Heart left ventricle (tissue), 16 donors: Measurements from ENCODE around the gene BMPR1A. TPM values are rescaled to one million over a fixed set of nuclear protein-coding genes. Genes with fewer than 3 reads are reported as not detected.

Source experiments
- ATAC-seq, 4 donors: fragments of 200-7000 bp; cut with Tn5 transposase; one replicate each; pipeline ENCODE4 v1.9.1; 2020 to 2022; ENCODE audit warnings: moderate library complexity in 4 of 4, mild to moderate bottlenecking in 3 of 4, moderate number of reproducible peaks in 1 of 4
- DNase-seq, 5 donors: peaks; one replicate each; pipeline ENCODE4 v3.0.0-alpha.2; 2020
- H3K27ac ChIP-seq, 12 donors: fragments of 200-600 bp; sonication (generic) in 4 of 12; one replicate each; pipeline versions ENCODE4 v1.5.0 to v1.8.0; 2016 to 2022; ENCODE audit warnings: mild to moderate bottlenecking in 2 of 12
- H3K27me3 ChIP-seq, 9 donors: fragments of 200-600 bp; sonication (generic) in 2 of 9; one replicate each; pipeline versions ENCODE4 v1.5.1 to v1.8.0; 2016 to 2022; ENCODE audit warnings: mild to moderate bottlenecking in 3 of 9
- H3K36me3 ChIP-seq, 9 donors: fragments of 200-600 bp; sonication (generic) in 2 of 9; one replicate each; pipeline versions ENCODE4 v1.5.0 to v1.8.0; 2018 to 2022; ENCODE audit warnings: mild to moderate bottlenecking in 2 of 9
- H3K4me1 ChIP-seq, 12 donors: fragments of 200-600 bp; sonication (generic) in 4 of 12; one replicate each; pipeline versions ENCODE4 v1.5.0 to v1.8.0; 2016 to 2022; ENCODE audit warnings: mild to moderate bottlenecking in 3 of 12
- H3K4me3 ChIP-seq, 12 donors: fragments of 200-600 bp; sonication (generic) in 4 of 12; one replicate each; pipeline versions ENCODE4 v1.5.0 to v1.8.0; 2017 to 2022; ENCODE audit warnings: mild to moderate bottlenecking in 9 of 12, moderate library complexity in 4 of 12
- H3K9me3 ChIP-seq, 12 donors: fragments of 200-600 bp; sonication (generic) in 4 of 12; one replicate each; pipeline versions ENCODE4 v1.5.0 to v1.8.0; 2016 to 2022; ENCODE audit warnings: mild to moderate bottlenecking in 1 of 12
- CTCF ChIP-seq, 12 donors: fragments of 200-600 bp; sonication (generic) in 4 of 12; IDR thresholded peaks; one replicate each; pipeline versions ENCODE4 v1.5.0 to v1.8.0; 2018 to 2022; ENCODE audit warnings: antibody characterized with exemption in 12 of 12, mild to moderate bottlenecking in 5 of 12
- POLR2A ChIP-seq, 2 donors: fragments of 450-650 bp; IDR thresholded peaks; one replicate each; pipeline ENCODE4 v1.6.1; 2017; ENCODE audit warnings: antibody characterized with exemption in 2 of 2, mild to moderate bottlenecking in 2 of 2, moderate library complexity in 2 of 2
- WGBS, 4 donors: extraction: QIAGEN DNeasy Blood & Tissue Kit in 2 of 4; methylation state at CpG; one replicate each; pipeline versions ENCODE4 v1.1.5 to v1.1.7; 2013 to 2018; 5-methylcytosine and 5-hydroxymethylcytosine counted together
- intact Hi-C, 10 donors: fragments of 100-400 bp; cut with DNase I; formaldehyde crosslinking; loops; one replicate each; pipeline versions ENCODE4 v1.11.1 to v1.14.2; 2022
- polyA plus RNA-seq, 2 donors: library from polyadenylated mRNA; stranded (reverse); fragments of 200-250 nt; gene quantifications; one replicate each; pipeline ENCODE4 v1.2.3, GENCODE V29; 2013
- total RNA-seq, 9 donors: library from RNA; depleted of rRNA in 2 of 9; stranded (reverse); fragments of >200 nt in 2 of 9; fragmentation: NEBNext Ultra II Directional in 3 of 9; extraction: Animal tissue kit (Norgen Biotek cat#: 25700) in 3 of 9; gene quantifications; one replicate each; pipeline versions ENCODE4 v1.1.0 to v1.2.4, GENCODE V29; 2016 to 2023
- donor health status: ischemic (EF 13 %, LVEDD 7.1; RV severe dilation, severe dysfunction).
- donor health status: healthy with polysubstance abuse.
- donor health status: DM: no; HTN: yes; CAD: no.
- donor health status: DM: no; HTN: no; CAD: no.
- donor health status: ischemic (EF 25% LVEDD 6.9; RV normal size, moderate dysfunction).
- donor health status: ischemic (EF 25% LVEDD 5.7; RV mildly dilated, moderate dysfunction).
- donor health status: healthy.
- donor health status: DM: yes; HTN: yes; CAD: no.
- donor health status: ischemic (EF 35%, LVEDD 5.7; RV mildly dilated, moderate dysfunction).
- donor health status: nonischemic (EF 11% LVEDD 7.7; RV severe dilation, severe dysfunction).
- donor health status: DM: yes; HTN: yes; CAD: no.
- donor health status: PGD.
- donor health status: ischemic (EF 29% LVEDD 5.4; RV normal size, mild dysfunction).
- donor health status: nonischemic (EF 23%, LVEDD 6.1; RV moderate dilation, normal function).

The BMPR1A gene
- total and polyA plus RNA-seq, 11 donors = 6.3 to 72.0 (median 40.1) TPM

DNA sequence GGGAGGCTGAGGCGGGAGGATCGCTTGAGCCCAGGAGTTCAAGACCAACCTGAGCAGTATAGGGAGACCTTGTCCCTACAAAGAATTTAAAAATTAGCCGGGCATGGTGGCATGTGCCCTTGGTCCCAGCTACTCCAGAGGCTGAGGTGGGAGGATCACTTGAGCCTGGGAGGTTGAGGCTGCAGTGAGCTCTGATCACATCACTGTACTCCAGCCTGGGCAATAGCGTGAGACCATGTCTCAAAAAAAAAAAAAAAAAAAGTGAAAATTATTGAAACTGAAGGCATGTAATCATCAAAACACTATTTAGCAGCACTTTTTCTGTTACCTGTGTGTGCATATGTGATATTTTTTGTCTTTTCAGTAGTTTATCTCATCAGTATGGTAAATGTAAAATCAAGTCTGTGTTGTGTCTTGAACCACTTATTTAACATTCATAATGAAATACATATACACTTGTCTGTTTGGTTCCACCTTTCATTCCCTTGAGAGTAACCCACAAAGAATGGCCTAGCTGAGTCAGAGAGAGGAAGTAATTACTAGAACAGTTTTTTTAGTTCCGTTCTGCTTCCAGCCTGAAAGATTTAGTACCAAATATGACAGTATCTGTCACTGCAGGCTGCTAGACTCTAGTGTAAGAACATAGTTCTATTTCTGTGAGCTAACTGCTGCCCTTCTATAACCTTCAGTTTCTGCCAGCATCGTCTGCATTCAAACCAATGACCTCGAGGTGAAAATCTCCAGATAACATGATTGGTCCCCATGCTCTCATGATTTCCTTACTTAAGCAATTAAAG lies 132.4 kb downstream of the BMPR1A start:
- H3K36me3 ChIP-seq = peaks cover 0 to 23% (median 0%) of the 10 kb centered on the region in 9 donors

DNA sequence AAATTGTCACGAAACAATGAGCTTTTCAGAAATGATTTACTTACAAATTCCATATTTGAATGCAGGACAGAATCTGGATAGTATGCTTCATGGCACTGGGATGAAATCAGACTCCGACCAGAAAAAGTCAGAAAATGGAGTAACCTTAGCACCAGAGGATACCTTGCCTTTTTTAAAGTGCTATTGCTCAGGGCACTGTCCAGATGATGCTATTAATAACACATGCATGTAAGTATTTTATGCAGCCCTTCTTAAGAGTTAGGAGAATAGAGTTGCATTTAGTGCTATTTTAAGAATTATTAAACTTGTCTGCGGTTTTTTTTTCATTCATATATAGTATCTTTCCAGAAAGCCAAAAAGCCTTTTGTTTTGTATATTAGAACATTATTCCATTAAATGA lies 133.6 kb downstream of the BMPR1A start:
- H3K4me3 ChIP-seq = no peak overlapping the region
- ATAC-seq = peak; percentile 36 to 65 (median 52)
- intact Hi-C loops = loop anchor here in 7 of 10 donors (2.0 to 10.0 kb wide), 4 partner anchors 133 to 175 kb away; partner anchors contain the start of gene BMPR1A (in 6 of the 7)
- DNase-seq = no peak
- 34 to 43% (median 40%) methylated on average over 3 of the region's 3 CpGs for WGBS, 4 donors
- H3K9me3 ChIP-seq = no peaks in the 10 kb centered on the region
- peaks cover 0 to 25% (median 4%) of the 10 kb centered on the region in 9 donors for H3K36me3 ChIP-seq
- TF ChIP-seq CTCF (IDR thresholded peaks at IDR 0.05) (no peak), POLR2A (IDR thresholded peaks at IDR 0.05) (no peak)
- H3K27me3 ChIP-seq = no peaks in the 10 kb centered on the region
- H3K27ac ChIP-seq = peak overlapping the region in 10 of 12 donors; percentile 59 to 87 (median 72)
- H3K4me1 ChIP-seq = peaks cover 0 to 31% (median 16%) of the 10 kb centered on the region in 12 donors

More for the DNA sequence above, 132.4 kb downstream of the BMPR1A start:
- TF ChIP-seq CTCF (IDR thresholded peaks at IDR 0.05) (no peak), POLR2A (IDR thresholded peaks at IDR 0.05) (no peak)
- ATAC-seq (peak; percentile 86 to 87 (median 87)), DNase-seq (no peak)
- no peak overlapping the region for H3K4me3 ChIP-seq
- 53 to 56% (median 54%) methylated on average over 7 of the region's 7 CpGs for WGBS, 4 donors
- peaks cover 0 to 31% (median 16%) of the 10 kb centered on the region in 12 donors for H3K4me1 ChIP-seq
- H3K27ac ChIP-seq = peak overlapping the region; percentile 27 to 87 (median 72)
- no peaks in the 10 kb centered on the region for H3K9me3 ChIP-seq
- no peaks in the 10 kb centered on the region for H3K27me3 ChIP-seq
- intact Hi-C loops = loop anchor here in 4 of 10 donors (2.0 to 5.0 kb wide), 2 partner anchors 131 to 132 kb away; partner anchors contain the start of gene BMPR1A (in 4 of the 4)

DNA sequence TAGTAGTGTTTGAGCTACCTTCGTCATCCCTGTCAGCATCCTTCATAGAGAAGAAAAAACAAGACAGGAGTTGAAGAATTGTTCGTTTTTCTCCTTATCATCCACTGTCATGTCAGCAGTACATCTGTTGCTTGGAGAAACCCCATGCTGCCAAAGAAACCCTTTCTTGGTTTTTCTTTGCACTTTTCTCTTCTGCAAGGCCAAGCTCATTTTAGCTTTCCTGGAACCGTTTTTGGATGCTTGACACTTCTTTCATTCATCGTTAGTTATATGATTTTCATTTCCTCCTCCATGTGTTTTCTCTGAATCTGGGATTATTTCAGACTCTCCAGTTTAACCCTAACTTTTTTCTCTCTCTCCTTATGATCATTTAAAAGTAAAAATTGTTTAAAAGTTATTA lies 142.1 kb downstream of the BMPR1A start:
- Histone ChIP-seq H3K27me3 (peaks cover 0 to 6% (median 0%) of the 10 kb centered on the region in 9 donors), H3K36me3 (peaks cover 0 to 32% (median 0%) of the 10 kb centered on the region in 9 donors), H3K27ac (peak overlapping the region in 1 of 12 donors; percentile 65), H3K9me3 (peaks cover 0 to 5% (median 0%) of the 10 kb centered on the region in 12 donors), H3K4me1 (peaks cover 0 to 37% (median 18%) of the 10 kb centered on the region in 12 donors), H3K4me3 (no peak overlapping the region)
- WGBS, 4 donors = 59 to 62% (median 60%) methylated on average over 4 of the region's 4 CpGs
- intact Hi-C loops = loop anchor here in 8 of 10 donors (2.0 to 10.0 kb wide), 7 partner anchors 144 to 211 kb away; partner anchors contain the start of gene BMPR1A (in 1 of the 8)
- DNase-seq (no peak), ATAC-seq (no peak)
- TF ChIP-seq CTCF (IDR thresholded peaks at IDR 0.05) (no peak), POLR2A (IDR thresholded peaks at IDR 0.05) (no peak)

GRCh38 chr10:86899132-86899531 lies 142.7 kb downstream of the BMPR1A start:
- H3K27ac ChIP-seq = peak overlapping the region in 5 of 12 donors; percentile 7 to 65 (median 20)
- 51 to 60% (median 57%) methylated on average over 6 of the region's 6 CpGs for WGBS, 4 donors
- peaks cover 0 to 5% (median 0%) of the 10 kb centered on the region in 12 donors for H3K9me3 ChIP-seq
- H3K4me3 ChIP-seq = no peak overlapping the region
- TF ChIP-seq CTCF (IDR thresholded peaks at IDR 0.05) (no peak), POLR2A (IDR thresholded peaks at IDR 0.05) (no peak)
- DNase-seq (no peak), ATAC-seq (no peak)
- intact Hi-C loops = loop anchor here in 9 of 10 donors (1.0 to 10.0 kb wide), 8 partner anchors 144 to 212 kb away; partner anchors contain the start of gene BMPR1A (in 1 of the 9)
- peaks cover 0 to 6% (median 0%) of the 10 kb centered on the region in 9 donors for H3K27me3 ChIP-seq
- H3K4me1 ChIP-seq = peaks cover 0 to 37% (median 18%) of the 10 kb centered on the region in 12 donors
- peaks cover 0 to 34% (median 0%) of the 10 kb centered on the region in 9 donors for H3K36me3 ChIP-seq
